Progenitor cell of endocrine pancreas (in vitro differentiated cells): ENCODE results near the gene HIVEP3. TPM values are rescaled to one million over a fixed set of nuclear protein-coding genes. Genes with fewer than 3 reads are reported as not detected.

Source experiments
- DNase-seq: peaks from one replicate; pipeline ENCODE4 v3.0.0; 2021; ENCODE audit warnings: low spot score; ENCODE audit not compliant: unreplicated experiment
- H3K27ac Mint-ChIP-seq: 2 replicates; pipeline ENCODE4 v1.8.0; 2021; ENCODE audit warnings: mild to moderate bottlenecking, moderate library complexity, mixed read lengths
- H3K27me3 Mint-ChIP-seq: 2 replicates; pipeline ENCODE4 v1.8.0; 2021; ENCODE audit warnings: mixed read lengths
- H3K36me3 Mint-ChIP-seq: 2 replicates; pipeline ENCODE4 v1.8.0; 2022; ENCODE audit warnings: mixed read lengths; ENCODE audit not compliant: insufficient read depth
- H3K4me1 Mint-ChIP-seq: 2 replicates; pipeline ENCODE4 v1.8.0; 2021; ENCODE audit warnings: low read depth, mixed read lengths
- H3K4me3 Mint-ChIP-seq: 2 replicates; pipeline ENCODE4 v1.8.0; 2021; ENCODE audit warnings: low read depth, mild to moderate bottlenecking, moderate library complexity, mixed read lengths
- H3K9me3 Mint-ChIP-seq: 2 replicates; pipeline ENCODE4 v1.8.0; 2021; ENCODE audit warnings: low read depth, mixed read lengths
- CTCF ChIP-seq: fragments of 200-600 bp; sonication (generic); IDR thresholded peaks from one replicate; pipeline ENCODE4 v1.5.0; 2021; ENCODE audit warnings: antibody characterized with exemption, mild to moderate bottlenecking; ENCODE audit not compliant: unreplicated experiment
- total RNA-seq: library from RNA; stranded (reverse); gene quantifications from 2 replicates; pipeline ENCODE4 v1.2.1, GENCODE V29; 2021

The HIVEP3 gene
- total RNA-seq, 1 donor from 2014 or later = 1.1 TPM

- Mint-ChIP-seq H3K4me3 (no peak overlapping the region), H3K27ac (no peak overlapping the region), H3K27me3 (peaks cover 36% of the 10 kb centered on the region), H3K9me3 (no peaks in the 10 kb centered on the region), H3K4me1 (peaks cover 9% of the 10 kb centered on the region), H3K36me3 (no peaks in the 10 kb centered on the region)
- no peak for TF ChIP-seq CTCF
- DNase-seq = no peak
Measured at GRCh38 chr1:41863718-41864117, 55.0 kb downstream of the HIVEP3 start.

GRCh38 chr1:41862384-41863221, 56.1 kb downstream of the HIVEP3 start:
- Mint-ChIP-seq H3K4me1 (peaks cover 9% of the 10 kb centered on the region), H3K36me3 (no peaks in the 10 kb centered on the region), H3K4me3 (no peak overlapping the region), H3K9me3 (no peaks in the 10 kb centered on the region), H3K27me3 (peaks cover 36% of the 10 kb centered on the region), H3K27ac (no peak overlapping the region)
- no peak for DNase-seq
- no peak for TF ChIP-seq CTCF

GRCh38 chr1:41861535-41862383, 57.0 kb downstream of the HIVEP3 start:
- peaks cover 36% of the 10 kb centered on the region for H3K27me3 Mint-ChIP-seq

GRCh38 chr1:41860771-41861170, 58.0 kb downstream of the HIVEP3 start:
- Mint-ChIP-seq H3K27me3 (peaks cover 33% of the 10 kb centered on the region), H3K36me3 (no peaks in the 10 kb centered on the region), H3K9me3 (no peaks in the 10 kb centered on the region), H3K27ac (no peak overlapping the region), H3K4me1 (peaks cover 12% of the 10 kb centered on the region), H3K4me3 (no peak overlapping the region)
- TF ChIP-seq CTCF = no peak
- no peak for DNase-seq

More at GRCh38 chr1:41861535-41862383, 57.0 kb downstream of the HIVEP3 start:
- Mint-ChIP-seq H3K36me3 (no peaks in the 10 kb centered on the region), H3K4me3 (no peak overlapping the region), H3K4me1 (peaks cover 12% of the 10 kb centered on the region), H3K9me3 (no peaks in the 10 kb centered on the region), H3K27ac (no peak overlapping the region)
- TF ChIP-seq CTCF = no peak
- no peak for DNase-seq

GRCh38 chr1:41860214-41860613, 58.5 kb downstream of the HIVEP3 start:
- no peak overlapping the region for H3K4me3 Mint-ChIP-seq
- peaks cover 12% of the 10 kb centered on the region for H3K4me1 Mint-ChIP-seq
- H3K27me3 Mint-ChIP-seq = peaks cover 36% of the 10 kb centered on the region
- no peak overlapping the region for H3K27ac Mint-ChIP-seq
- no peaks in the 10 kb centered on the region for H3K36me3 Mint-ChIP-seq
- DNase-seq = no peak
- TF ChIP-seq CTCF = no peak
- peaks cover 3% of the 10 kb centered on the region for H3K9me3 Mint-ChIP-seq
